Testis (tissue), 2 donors: ENCODE results near the gene PSMB9.
"Not testable (repeated sequence)": the region's sequence is repeated elsewhere in the genome, so short reads cannot be mapped to it uniquely, and the experiment has no call there.

Experiments
- CTCF ChIP-seq, 3 experiments: fragments of 450-650 bp in 2 of 3; fragments of 200-600 bp in 1 of 3; sonication (generic) in 1 of 3; IDR thresholded peaks; one replicate each; pipeline ENCODE4 v1.5.1; 2016 to 2019; ENCODE audit warnings: antibody characterized with exemption in 3 of 3, mild to moderate bottlenecking in 2 of 3, moderate library complexity in 1 of 3
- POLR2A ChIP-seq: fragments of 450-650 bp; IDR thresholded peaks from one replicate; pipeline ENCODE4 v1.6.1; 2017; ENCODE audit warnings: antibody characterized with exemption, mild to moderate bottlenecking, moderate library complexity

- not testable (repeated sequence) for TF ChIP-seq CTCF (IDR thresholded peaks at IDR 0.05); POLR2A
Measured at GRCh38 chr6:32880962-32881361, 27.0 kb downstream of the PSMB9 start.
